ENCODE results near the gene KERA.

Gene KERA

DNA sequence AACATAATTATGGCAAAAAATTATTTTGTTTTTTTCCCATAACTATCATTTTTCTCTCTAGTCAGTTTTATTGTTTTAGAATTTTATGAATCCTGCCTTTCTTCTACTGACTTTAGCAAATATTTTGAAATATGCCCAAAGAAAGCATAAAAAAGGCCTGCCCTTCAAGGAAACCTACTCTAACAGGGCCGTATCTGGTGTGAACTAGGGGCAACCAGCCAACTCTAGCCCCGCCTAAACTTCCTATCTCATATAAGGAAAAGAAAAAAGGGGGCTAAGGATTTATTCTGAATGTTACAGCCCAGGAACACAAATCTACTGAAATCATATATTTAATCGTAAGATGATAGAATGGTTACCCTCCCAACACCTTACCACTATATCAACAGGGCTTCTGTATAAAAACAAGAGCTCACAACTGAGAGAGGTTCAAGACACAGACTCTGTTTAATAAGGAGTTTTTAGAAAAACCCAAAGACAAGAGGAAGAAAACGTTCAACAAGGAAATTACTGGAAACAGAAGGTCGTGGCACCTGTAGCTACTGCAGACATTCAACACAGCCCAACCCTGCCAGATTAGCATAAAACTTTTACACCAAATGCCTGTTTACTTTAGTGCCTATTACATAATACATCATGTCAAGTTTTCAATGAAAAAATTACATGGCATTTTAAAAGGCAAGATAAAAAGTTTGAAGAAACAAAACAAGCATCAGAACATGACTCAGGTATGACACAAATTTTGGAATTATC is 40.1 kb downstream of the KERA start:
- TF ChIP-seq, protein P1, sequence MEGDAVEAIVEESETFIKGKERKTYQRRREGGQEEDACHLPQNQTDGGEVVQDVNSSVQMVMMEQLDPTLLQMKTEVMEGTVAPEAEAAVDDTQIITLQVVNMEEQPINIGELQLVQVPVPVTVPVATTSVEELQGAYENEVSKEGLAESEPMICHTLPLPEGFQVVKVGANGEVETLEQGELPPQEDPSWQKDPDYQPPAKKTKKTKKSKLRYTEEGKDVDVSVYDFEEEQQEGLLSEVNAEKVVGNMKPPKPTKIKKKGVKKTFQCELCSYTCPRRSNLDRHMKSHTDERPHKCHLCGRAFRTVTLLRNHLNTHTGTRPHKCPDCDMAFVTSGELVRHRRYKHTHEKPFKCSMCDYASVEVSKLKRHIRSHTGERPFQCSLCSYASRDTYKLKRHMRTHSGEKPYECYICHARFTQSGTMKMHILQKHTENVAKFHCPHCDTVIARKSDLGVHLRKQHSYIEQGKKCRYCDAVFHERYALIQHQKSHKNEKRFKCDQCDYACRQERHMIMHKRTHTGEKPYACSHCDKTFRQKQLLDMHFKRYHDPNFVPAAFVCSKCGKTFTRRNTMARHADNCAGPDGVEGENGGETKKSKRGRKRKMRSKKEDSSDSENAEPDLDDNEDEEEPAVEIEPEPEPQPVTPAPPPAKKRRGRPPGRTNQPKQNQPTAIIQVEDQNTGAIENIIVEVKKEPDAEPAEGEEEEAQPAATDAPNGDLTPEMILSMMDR (conservative IDR thresholded peaks at IDR 0.05; ENCODE audit: low read depth, low read length), result no peak
- no peak overlapping the region for H3K4me3 ChIP-seq (ENCODE audit: low read length)
- no peak for DNase-seq (ENCODE audit: low read depth)

DNA sequence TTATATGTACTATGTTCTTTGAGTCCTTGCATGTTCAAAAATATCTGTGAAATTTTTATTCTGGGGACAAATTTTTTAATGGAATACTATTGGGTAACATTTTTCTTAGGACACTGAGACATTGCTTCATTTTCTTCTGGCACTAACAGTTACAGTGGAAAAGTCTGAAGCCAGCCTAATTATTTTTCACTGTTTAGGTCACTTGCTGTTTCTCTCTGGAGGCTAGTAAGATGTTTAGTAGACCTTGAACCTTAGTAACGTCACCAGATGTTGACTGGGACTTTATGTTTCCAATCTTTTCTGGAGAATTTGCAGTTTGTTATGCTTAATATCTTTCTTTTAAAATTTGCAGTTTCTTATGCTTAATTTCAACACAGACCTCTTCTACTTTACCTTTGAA is 40.8 kb downstream of the KERA start:
- H3K4me3 ChIP-seq (ENCODE audit: low read length), result no peak overlapping the region
- DNase-seq (ENCODE audit: low read depth), result no peak
- TF ChIP-seq, protein P1 (conservative IDR thresholded peaks at IDR 0.05; ENCODE audit: low read depth, low read length), result no peak

DNA sequence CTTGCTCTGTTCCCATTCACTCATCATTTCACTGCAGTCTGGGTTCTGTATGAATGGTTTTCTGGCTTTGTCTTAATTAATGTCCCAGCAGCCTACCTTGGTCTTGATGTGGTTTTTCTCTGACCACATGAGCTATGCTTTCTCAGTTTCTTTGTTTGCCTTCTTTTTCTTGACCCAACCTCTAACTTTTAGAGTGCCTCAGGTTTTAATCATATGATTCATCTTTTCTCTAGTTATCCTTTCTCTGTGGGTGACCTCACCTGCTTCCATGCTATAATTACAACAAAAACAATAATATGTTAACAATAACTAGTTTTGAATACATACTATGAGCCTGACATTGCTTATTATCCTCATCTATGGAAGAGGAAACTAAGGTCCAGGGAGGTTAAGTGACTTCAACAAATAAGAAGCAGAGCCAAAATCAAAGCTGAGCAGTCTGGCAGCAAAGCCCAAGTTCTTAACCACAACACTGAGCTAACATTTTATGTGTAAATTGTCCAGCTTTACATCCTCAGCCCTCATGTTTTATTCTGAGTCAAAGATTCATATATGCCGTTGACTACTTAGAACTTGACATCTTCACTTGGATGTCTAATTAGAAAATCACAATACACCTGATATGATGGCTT is 48.4 kb downstream of the KERA start:
- H3K4me3 ChIP-seq (ENCODE audit: low read length), result no peak overlapping the region
- TF ChIP-seq, protein P1 (conservative IDR thresholded peaks at IDR 0.05; ENCODE audit: low read depth, low read length), result no peak
- no peak for DNase-seq (ENCODE audit: low read depth)

DNA sequence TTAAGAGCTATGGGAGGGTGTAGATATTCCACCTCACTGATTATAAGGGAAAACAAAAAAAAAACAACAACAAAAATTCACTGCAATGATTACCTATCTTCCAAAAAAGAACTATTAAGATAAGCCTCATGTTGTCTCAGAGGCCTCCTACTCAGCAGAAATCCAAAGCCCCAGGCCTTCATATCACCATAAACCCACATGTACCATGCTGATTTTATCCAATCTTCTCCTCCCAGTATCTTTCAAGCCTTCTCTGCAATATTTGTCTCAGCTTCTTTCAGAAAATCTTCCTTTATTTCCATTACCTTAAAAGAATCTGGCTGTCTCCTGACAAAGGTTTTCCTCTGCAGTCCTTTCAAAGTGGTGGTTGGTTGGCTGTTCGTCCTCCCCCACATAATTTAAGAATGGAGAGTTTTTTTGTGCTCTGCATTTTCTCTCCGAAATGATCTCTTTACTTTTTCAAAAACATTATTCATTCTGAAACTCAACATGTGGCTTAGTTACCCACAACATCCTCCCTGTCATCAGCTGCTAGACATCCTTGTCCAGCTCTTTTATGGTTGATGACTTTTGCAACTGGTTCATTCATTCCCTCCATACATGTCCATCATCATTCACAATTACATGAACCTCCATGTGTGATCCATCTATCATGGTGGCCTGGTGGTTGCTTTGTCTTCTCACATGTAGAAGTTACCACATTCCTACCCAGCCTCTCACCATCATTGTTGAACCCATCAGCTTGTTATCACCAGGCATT is 50.1 kb downstream of the KERA start:
- DNase-seq (ENCODE audit: low read depth), result no peak
- no peak overlapping the region for H3K4me3 ChIP-seq (ENCODE audit: low read length)
- TF ChIP-seq, protein P1 (conservative IDR thresholded peaks at IDR 0.05; ENCODE audit: low read depth, low read length), result no peak

DNA sequence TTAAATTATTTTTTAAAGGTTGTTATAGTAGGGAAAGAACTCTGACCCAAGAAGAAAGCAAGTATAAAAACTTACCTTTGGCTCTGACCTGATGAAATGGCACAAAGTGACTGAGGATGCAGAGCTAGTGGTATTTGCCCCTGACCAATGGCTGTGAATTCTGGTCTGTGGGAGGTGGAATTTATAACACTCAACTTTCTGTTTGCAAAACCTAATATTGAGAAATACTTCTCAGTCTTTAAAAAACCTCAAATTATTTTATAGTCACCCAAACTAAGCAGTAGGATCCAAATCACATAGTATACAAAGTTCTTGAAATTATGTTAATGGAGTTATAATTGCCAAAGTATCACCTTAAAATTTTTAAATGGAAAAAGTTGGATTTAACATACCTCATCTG is 53.0 kb downstream of the KERA start, which contains the start of gene EPYC:
Gene EPYC (minus strand): TSS at position 101 of the 400 bp plus-strand sequence. CDS start 2,407 bp downstream, outside the sequence.
- DNase-seq (ENCODE audit: low read depth), result no peak
- TF ChIP-seq, protein P1 (conservative IDR thresholded peaks at IDR 0.05; ENCODE audit: low read depth, low read length), result no peak
- no peak within 1 kb of the TSS for H3K4me3 ChIP-seq (ENCODE audit: low read length)

DNA sequence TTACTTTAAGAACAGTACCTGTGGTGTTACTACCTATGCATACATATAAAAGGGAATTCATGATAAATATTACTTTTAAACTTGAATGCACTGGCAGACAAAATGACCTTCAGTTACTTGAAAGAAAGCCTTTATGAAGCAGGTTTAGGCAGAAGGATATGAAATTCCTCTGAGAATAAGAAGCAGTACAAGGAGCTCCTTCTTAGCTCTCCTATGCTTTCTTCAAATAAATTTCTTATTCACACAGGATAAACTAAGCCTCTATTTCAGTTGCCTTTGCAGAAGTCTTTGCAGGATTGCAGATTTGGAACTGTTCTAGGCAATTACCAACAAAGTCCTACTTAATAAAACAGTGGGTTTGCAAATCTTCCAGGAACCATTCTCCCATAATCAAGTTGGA is 54.1 kb downstream of the KERA start:
- no peak for DNase-seq (ENCODE audit: low read depth)
- TF ChIP-seq, protein P1 (conservative IDR thresholded peaks at IDR 0.05; ENCODE audit: low read depth, low read length), result no peak
- no peak overlapping the region for H3K4me3 ChIP-seq (ENCODE audit: low read length)
